Transverse colon (tissue), 4 donors: ENCODE results near the gene PDE2A. TPM values are rescaled to one million over a fixed set of nuclear protein-coding genes. Genes with fewer than 3 reads are reported as not detected.

Experiments used
- DNase-seq: peaks from one replicate; pipeline ENCODE4 v3.0.0-alpha.2; 2019
- H3K27ac ChIP-seq, 4 donors: fragments of 200-600 bp; sonication (generic); 2 replicates each; pipeline ENCODE4 v1.5.1; 2016 to 2018; ENCODE audit warnings: inconsistent platforms in 4 of 4
- H3K27me3 ChIP-seq: fragments of 200-600 bp; sonication (generic); 2 replicates; pipeline ENCODE4 v1.5.1; 2017; ENCODE audit warnings: inconsistent platforms
- H3K36me3 ChIP-seq, 4 donors: fragments of 200-600 bp; sonication (generic); 2 replicates each; pipeline ENCODE4 v1.5.1; 2017 to 2019; ENCODE audit warnings: inconsistent platforms in 4 of 4
- H3K4me1 ChIP-seq, 4 donors: fragments of 200-600 bp; sonication (generic); 2 replicates each; pipeline ENCODE4 v1.5.1; 2017 to 2020; ENCODE audit warnings: inconsistent platforms in 4 of 4
- H3K4me3 ChIP-seq, 4 donors: fragments of 200-600 bp; sonication (generic); 1 replicate in 1 of 4; 2 replicates in 3 of 4; pipeline versions ENCODE4 v1.5.1 to v1.6.1; 2017 to 2019; ENCODE audit warnings: inconsistent platforms in 4 of 4
- H3K9me3 ChIP-seq, 2 donors: fragments of 200-600 bp; sonication (generic); 2 replicates each; pipeline ENCODE4 v1.5.1; 2017 to 2019; ENCODE audit warnings: inconsistent platforms in 2 of 2
- CTCF ChIP-seq, 5 experiments: fragments of 200-600 bp in 3 of 5; fragments of 450-650 bp in 2 of 5; sonication (generic) in 3 of 5; IDR thresholded peaks; 1 replicate in 2 of 5; 2 replicates in 3 of 5; pipeline ENCODE4 v1.5.1; 2016 to 2017; ENCODE audit warnings: antibody characterized with exemption in 5 of 5, inconsistent platforms in 3 of 5, mild to moderate bottlenecking in 2 of 5, moderate library complexity in 1 of 5
- EP300 ChIP-seq: sonication (generic); formaldehyde crosslinking; IDR thresholded peaks from one replicate; pipeline ENCODE4 v1.6.1; 2017; ENCODE audit warnings: antibody characterized with exemption, low read depth
- POLR2A ChIP-seq: fragments of 450-650 bp; IDR thresholded peaks from one replicate; pipeline ENCODE4 v1.6.1; 2016; ENCODE audit warnings: antibody characterized with exemption, mild to moderate bottlenecking, moderate library complexity
- POLR2AphosphoS5 ChIP-seq, 3 donors: sonication (generic); formaldehyde crosslinking; IDR thresholded peaks; one replicate each; pipeline ENCODE4 v1.6.1; 2016; ENCODE audit warnings: antibody characterized with exemption in 3 of 3
- WGBS, 2 donors: methylation state at CpG; one replicate each; pipeline ENCODE4 v1.1.5; 2018; ENCODE audit warnings: low coverage in 1 of 2; 5-methylcytosine and 5-hydroxymethylcytosine counted together
- in situ Hi-C, 4 donors: fragments of 200-750 bp; cut with MboI; loops; one replicate each; pipeline versions ENCODE4 v1.15.0 to v1.15.1; 2017; ENCODE audit warnings: low sequenced_read_pairs in 3 of 4, low pct_ligation_motif_present in 1 of 4, low pct_unique_long_range_greater_than_20kb in 1 of 4
- intact Hi-C: fragments of 100-400 bp; cut with DNase I; formaldehyde crosslinking; loops from one replicate; pipeline ENCODE4 v1.15.1; 2023; ENCODE audit warnings: low total_unique reads
- total RNA-seq, 4 donors: library from RNA; depleted of rRNA; stranded (reverse); fragments of >200 nt; gene quantifications; one replicate each; pipeline ENCODE4 v1.1.0, GENCODE V29; 2016

PDE2A gene
- total RNA-seq, 4 donors from 2014 or later = 6.6 to 41.9 (median 17.1) TPM

- in situ Hi-C loops = no loop called here
- no peaks in the 10 kb centered on the region for H3K9me3 ChIP-seq
- peaks cover 0 to 44% (median 14%) of the 10 kb centered on the region in 4 donors for H3K36me3 ChIP-seq
- H3K4me1 ChIP-seq = peaks cover 0 to 7% (median 6%) of the 10 kb centered on the region in 4 donors
- no peaks in the 10 kb centered on the region for H3K27me3 ChIP-seq
- WGBS, 2 donors = 95 to 96% methylated on average over 3 to 20 of the region's 20 CpGs
- intact Hi-C loops = loop anchor here (5.0 kb wide), 1 partner anchor 1142 kb away; the partner anchor contains the start of gene KRTAP5-10
- no peak overlapping the region for H3K4me3 ChIP-seq
- DNase-seq = no peak
- H3K27ac ChIP-seq = no peak overlapping the region
- TF ChIP-seq POLR2A (no peak), POLR2AphosphoS5 (IDR thresholded peaks at IDR 0.05) (no peak), EP300 (no peak), CTCF (IDR thresholded peaks at IDR 0.05) (no peak)
Observed at GRCh38 chr11:72709478-72710238, 35.4 kb upstream of the PDE2A start.

GRCh38 chr11:72707032-72707431, 32.8 kb upstream of the PDE2A start:
- H3K4me3 ChIP-seq = no peak overlapping the region

GRCh38 chr11:72706579-72706978, 32.4 kb upstream of the PDE2A start:
- peaks cover 0 to 9% (median 3%) of the 10 kb centered on the region in 4 donors for H3K4me1 ChIP-seq
- intact Hi-C loops (loop anchor here (5.0 kb wide), 1 partner anchor 1139 kb away; the partner anchor contains the start of gene KRTAP5-10), in situ Hi-C loops (no loop called here)
- H3K9me3 ChIP-seq = no peaks in the 10 kb centered on the region
- H3K36me3 ChIP-seq = peaks cover 0 to 44% (median 14%) of the 10 kb centered on the region in 4 donors
- TF ChIP-seq POLR2A (no peak), POLR2AphosphoS5 (IDR thresholded peaks at IDR 0.05) (no peak), EP300 (no peak), CTCF (IDR thresholded peaks at IDR 0.05) (no peak)
- H3K27ac ChIP-seq = no peak overlapping the region
- no peak for DNase-seq
- WGBS, 2 donors = 79% methylated on average over 5 of the region's 5 CpGs; no CpG with 5 or more reads in 1 of the 2 donors
- H3K27me3 ChIP-seq = no peaks in the 10 kb centered on the region
- no peak overlapping the region for H3K4me3 ChIP-seq

More at GRCh38 chr11:72707032-72707431, 32.8 kb upstream of the PDE2A start:
- Histone ChIP-seq H3K4me1 (peaks cover 0 to 9% (median 3%) of the 10 kb centered on the region in 4 donors), H3K36me3 (peaks cover 0 to 44% (median 14%) of the 10 kb centered on the region in 4 donors), H3K27me3 (no peaks in the 10 kb centered on the region), H3K9me3 (no peaks in the 10 kb centered on the region), H3K27ac (no peak overlapping the region)
- 94% methylated on average over 6 of the region's 9 CpGs; no CpG with 5 or more reads in 1 of the 2 donors for WGBS, 2 donors
- in situ Hi-C loops (no loop called here), intact Hi-C loops (loop anchor here (5.0 kb wide), 1 partner anchor 1140 kb away; the partner anchor contains the start of gene KRTAP5-10)
- no peak for TF ChIP-seq POLR2A
- no peak for TF ChIP-seq POLR2AphosphoS5 (IDR thresholded peaks at IDR 0.05)
- no peak for TF ChIP-seq EP300
- no peak for TF ChIP-seq CTCF (IDR thresholded peaks at IDR 0.05)
- no peak for DNase-seq

GRCh38 chr11:72705442-72706365, 31.5 kb upstream of the PDE2A start:
- peaks cover 0 to 39% (median 15%) of the 10 kb centered on the region in 4 donors for H3K36me3 ChIP-seq
- in situ Hi-C loops (no loop called here), intact Hi-C loops (loop anchor here (5.0 kb wide), 1 partner anchor 1138 kb away; the partner anchor contains the start of gene KRTAP5-10)
- no peak overlapping the region for H3K4me3 ChIP-seq
- WGBS, 2 donors = 88 to 94% methylated on average over 2 to 12 of the region's 12 CpGs
- TF ChIP-seq EP300 (no peak), CTCF (IDR thresholded peaks at IDR 0.05) (no peak), POLR2AphosphoS5 (IDR thresholded peaks at IDR 0.05) (no peak), POLR2A (no peak)
- H3K4me1 ChIP-seq = peaks cover 0 to 9% (median 3%) of the 10 kb centered on the region in 4 donors
- H3K27ac ChIP-seq = no peak overlapping the region
- no peaks in the 10 kb centered on the region for H3K9me3 ChIP-seq
- no peak for DNase-seq
- H3K27me3 ChIP-seq = no peaks in the 10 kb centered on the region
